HG03575 (cell line): ENCODE measurements around the gene CEL.
"Not testable (repeated sequence)": the region's sequence is repeated elsewhere in the genome, so short reads cannot be mapped to it uniquely, and the experiment has no call there.

Experiments used
- ATAC-seq: cut with Tn5 transposase; IDR thresholded peaks from one replicate; pipeline ENCODE4 v1.9.1; 2021; ENCODE audit not compliant: unreplicated experiment, insufficient number of reproducible peaks, low FRiP score; ENCODE audit errors: extremely low read depth

Gene CEL

GRCh38 chr9:133061019-133061763 is 590 bp upstream of the CEL start:
- ATAC-seq, result not testable (repeated sequence)

- not testable (repeated sequence) for ATAC-seq
Observed at GRCh38 chr9:133062569-133062968, 788 bp downstream of the CEL start.

GRCh38 chr9:133063159-133063499 is 1.3 kb downstream of the CEL start:
- ATAC-seq, result no peak

- no peak for ATAC-seq
Observed at GRCh38 chr9:133063500-133064231, 1.9 kb downstream of the CEL start.

GRCh38 chr9:133064241-133065069 is 2.7 kb downstream of the CEL start:
- ATAC-seq, result no peak

- no peak for ATAC-seq
Observed at GRCh38 chr9:133065070-133065388, 3.2 kb downstream of the CEL start.

GRCh38 chr9:133066181-133066983 is 4.6 kb downstream of the CEL start:
- ATAC-seq, result no peak

GRCh38 chr9:133067006-133067405 is 5.2 kb downstream of the CEL start:
- no peak for ATAC-seq

GRCh38 chr9:133067813-133068212 is 6.0 kb downstream of the CEL start:
- ATAC-seq, result no peak

- ATAC-seq, result not testable (repeated sequence)
Observed at GRCh38 chr9:133068431-133068830, 6.7 kb downstream of the CEL start.

- ATAC-seq, result not testable (repeated sequence)
Observed at GRCh38 chr9:133070500-133070961, 8.8 kb downstream of the CEL start.

- not testable (repeated sequence) for ATAC-seq
Observed at GRCh38 chr9:133070985-133071384, 9.2 kb downstream of the CEL start.

GRCh38 chr9:133071484-133072150 is 9.8 kb downstream of the CEL start:
- ATAC-seq, result no peak

- ATAC-seq, result not testable (repeated sequence)
Observed at GRCh38 chr9:133072210-133072609, 10.4 kb downstream of the CEL start.

- ATAC-seq, result no peak
Observed at GRCh38 chr9:133073086-133074014, 11.6 kb downstream of the CEL start.

GRCh38 chr9:133074111-133074651 is 12.4 kb downstream of the CEL start:
- no peak for ATAC-seq

- ATAC-seq, result no peak
Observed at GRCh38 chr9:133075925-133076630, 14.3 kb downstream of the CEL start.
